ENCODE data around the gene PCDHA7.
"Not testable (repeated sequence)": the region's sequence is repeated elsewhere in the genome, so short reads cannot be mapped to it uniquely, and the experiment has no call there.

PCDHA7 gene, protein sequence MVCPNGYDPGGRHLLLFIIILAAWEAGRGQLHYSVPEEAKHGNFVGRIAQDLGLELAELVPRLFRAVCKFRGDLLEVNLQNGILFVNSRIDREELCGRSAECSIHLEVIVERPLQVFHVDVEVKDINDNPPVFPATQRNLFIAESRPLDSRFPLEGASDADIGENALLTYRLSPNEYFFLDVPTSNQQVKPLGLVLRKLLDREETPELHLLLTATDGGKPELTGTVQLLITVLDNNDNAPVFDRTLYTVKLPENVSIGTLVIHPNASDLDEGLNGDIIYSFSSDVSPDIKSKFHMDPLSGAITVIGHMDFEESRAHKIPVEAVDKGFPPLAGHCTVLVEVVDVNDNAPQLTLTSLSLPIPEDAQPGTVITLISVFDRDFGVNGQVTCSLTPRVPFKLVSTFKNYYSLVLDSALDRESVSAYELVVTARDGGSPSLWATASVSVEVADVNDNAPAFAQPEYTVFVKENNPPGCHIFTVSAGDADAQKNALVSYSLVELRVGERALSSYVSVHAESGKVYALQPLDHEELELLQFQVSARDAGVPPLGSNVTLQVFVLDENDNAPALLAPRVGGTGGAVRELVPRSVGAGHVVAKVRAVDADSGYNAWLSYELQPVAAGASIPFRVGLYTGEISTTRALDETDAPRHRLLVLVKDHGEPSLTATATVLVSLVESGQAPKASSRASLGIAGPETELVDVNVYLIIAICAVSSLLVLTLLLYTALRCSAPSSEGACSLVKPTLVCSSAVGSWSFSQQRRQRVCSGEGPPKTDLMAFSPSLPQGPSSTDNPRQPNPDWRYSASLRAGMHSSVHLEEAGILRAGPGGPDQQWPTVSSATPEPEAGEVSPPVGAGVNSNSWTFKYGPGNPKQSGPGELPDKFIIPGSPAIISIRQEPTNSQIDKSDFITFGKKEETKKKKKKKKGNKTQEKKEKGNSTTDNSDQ

GRCh38 chr5:140833993-140834392 lies at the start of gene PCDHA7:
Gene PCDHA7, plus strand, starts transcription at chr5:140834269. Its CDS starts 115 bp downstream, at chr5:140834384.
- TF ChIP-seq, protein P1, sequence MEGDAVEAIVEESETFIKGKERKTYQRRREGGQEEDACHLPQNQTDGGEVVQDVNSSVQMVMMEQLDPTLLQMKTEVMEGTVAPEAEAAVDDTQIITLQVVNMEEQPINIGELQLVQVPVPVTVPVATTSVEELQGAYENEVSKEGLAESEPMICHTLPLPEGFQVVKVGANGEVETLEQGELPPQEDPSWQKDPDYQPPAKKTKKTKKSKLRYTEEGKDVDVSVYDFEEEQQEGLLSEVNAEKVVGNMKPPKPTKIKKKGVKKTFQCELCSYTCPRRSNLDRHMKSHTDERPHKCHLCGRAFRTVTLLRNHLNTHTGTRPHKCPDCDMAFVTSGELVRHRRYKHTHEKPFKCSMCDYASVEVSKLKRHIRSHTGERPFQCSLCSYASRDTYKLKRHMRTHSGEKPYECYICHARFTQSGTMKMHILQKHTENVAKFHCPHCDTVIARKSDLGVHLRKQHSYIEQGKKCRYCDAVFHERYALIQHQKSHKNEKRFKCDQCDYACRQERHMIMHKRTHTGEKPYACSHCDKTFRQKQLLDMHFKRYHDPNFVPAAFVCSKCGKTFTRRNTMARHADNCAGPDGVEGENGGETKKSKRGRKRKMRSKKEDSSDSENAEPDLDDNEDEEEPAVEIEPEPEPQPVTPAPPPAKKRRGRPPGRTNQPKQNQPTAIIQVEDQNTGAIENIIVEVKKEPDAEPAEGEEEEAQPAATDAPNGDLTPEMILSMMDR (IDR thresholded peaks at IDR 0.05; ENCODE audit: extremely low read depth, missing control alignments): no peak
- no peak for DNase-seq (ENCODE audit: low spot score)

GRCh38 chr5:140785905-140786686 lies 48.0 kb upstream of the PCDHA7 start, which contains the start of gene PCDHA1:
Gene PCDHA1, plus strand, starts transcription at chr5:140786140.
- TF ChIP-seq, protein P1 (IDR thresholded peaks at IDR 0.05; ENCODE audit: extremely low read depth, missing control alignments): no peak
- DNase-seq (ENCODE audit: low spot score): no peak

DNA sequence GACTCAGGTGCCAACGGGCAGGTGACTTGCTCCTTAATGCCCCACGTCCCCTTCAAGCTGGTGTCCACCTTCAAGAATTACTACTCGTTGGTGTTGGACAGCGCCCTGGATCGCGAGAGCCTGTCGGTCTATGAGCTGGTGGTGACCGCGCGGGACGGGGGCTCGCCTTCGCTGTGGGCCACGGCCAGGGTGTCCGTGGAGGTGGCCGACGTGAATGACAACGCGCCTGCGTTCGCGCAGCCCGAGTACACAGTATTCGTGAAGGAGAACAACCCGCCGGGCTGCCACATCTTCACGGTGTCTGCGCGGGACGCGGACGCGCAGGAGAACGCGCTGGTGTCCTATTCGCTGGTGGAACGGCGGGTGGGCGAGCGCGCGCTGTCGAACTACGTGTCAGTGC lies 46.6 kb upstream of the PCDHA7 start:
- DNase-seq (ENCODE audit: low spot score): not testable (repeated sequence)

GRCh38 chr5:140787849-140788504 lies 46.1 kb upstream of the PCDHA7 start:
- not testable (repeated sequence) for DNase-seq (ENCODE audit: low spot score)

GRCh38 chr5:140791089-140791488 lies 43.0 kb upstream of the PCDHA7 start:
- TF ChIP-seq, protein P1 (IDR thresholded peaks at IDR 0.05; ENCODE audit: extremely low read depth, missing control alignments): no peak
- DNase-seq (ENCODE audit: low spot score): no peak

GRCh38 chr5:140794595-140795258 lies 39.3 kb upstream of the PCDHA7 start, which contains the start of gene PCDHA2:
Gene PCDHA2, plus strand, starts transcription at chr5:140794852.
- DNase-seq (ENCODE audit: low spot score): no peak
- TF ChIP-seq, protein P1 (IDR thresholded peaks at IDR 0.05; ENCODE audit: extremely low read depth, missing control alignments): no peak

DNA sequence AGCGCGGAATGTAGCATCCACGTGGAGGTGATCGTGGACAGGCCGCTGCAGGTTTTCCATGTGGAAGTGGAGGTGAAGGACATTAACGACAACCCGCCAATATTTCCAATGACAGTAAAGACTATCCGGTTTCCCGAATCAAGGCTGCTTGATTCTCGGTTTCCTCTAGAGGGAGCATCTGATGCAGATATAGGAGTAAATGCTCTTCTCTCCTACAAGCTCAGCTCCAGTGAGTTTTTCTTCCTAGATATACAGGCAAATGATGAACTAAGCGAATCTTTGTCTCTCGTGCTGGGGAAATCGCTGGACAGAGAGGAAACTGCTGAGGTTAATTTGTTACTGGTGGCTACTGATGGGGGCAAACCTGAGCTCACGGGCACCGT lies 38.8 kb upstream of the PCDHA7 start:
- TF ChIP-seq, protein P1 (IDR thresholded peaks at IDR 0.05; ENCODE audit: extremely low read depth, missing control alignments): no peak
- DNase-seq (ENCODE audit: low spot score): no peak

DNA sequence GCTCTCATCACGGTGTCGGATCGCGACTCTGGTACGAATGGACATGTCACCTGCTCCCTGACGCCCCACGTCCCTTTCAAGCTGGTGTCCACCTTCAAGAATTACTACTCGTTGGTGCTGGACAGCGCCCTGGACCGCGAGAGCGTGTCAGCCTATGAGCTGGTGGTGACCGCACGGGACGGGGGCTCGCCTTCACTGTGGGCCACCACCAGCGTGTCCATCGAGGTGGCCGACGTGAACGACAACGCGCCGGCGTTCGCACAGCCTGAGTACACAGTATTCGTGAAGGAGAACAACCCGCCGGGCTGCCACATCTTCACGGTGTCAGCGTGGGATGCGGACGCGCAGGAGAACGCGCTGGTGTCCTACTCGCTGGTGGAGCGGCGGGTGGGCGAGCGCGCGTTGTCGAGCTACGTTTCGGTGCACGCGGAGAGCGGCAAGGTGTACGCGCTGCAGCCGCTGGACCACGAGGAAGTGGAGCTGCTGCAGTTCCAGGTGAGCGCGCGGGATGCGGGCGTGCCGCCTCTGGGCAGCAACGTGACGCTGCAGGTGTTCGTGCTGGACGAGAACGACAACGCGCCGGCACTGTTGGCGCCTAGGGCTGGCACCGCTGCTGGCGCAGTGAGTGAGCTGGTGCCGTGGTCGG lies 37.9 kb upstream of the PCDHA7 start:
- DNase-seq (ENCODE audit: low spot score): not testable (repeated sequence)

Measured in GM20000 (cell line).